ENCODE measurements around the gene PLPPR4.

PLPPR4 gene

GRCh38 chr1:99292886-99293285 lies 28.6 kb downstream of the PLPPR4 start:
- no peaks in the 10 kb centered on the region for H3K9me3 ChIP-seq
- H3K4me3 ChIP-seq (ENCODE audit: low read depth, low read length): no peak overlapping the region
- H3K4me1 ChIP-seq: no peaks in the 10 kb centered on the region
- 0 out of 2 replicates have a peak, but pooled peaks cover 3% of the 10 kb centered on the region for H3K36me3 ChIP-seq
- DNase-seq: no peak
- H3K27me3 ChIP-seq: no peaks in the 10 kb centered on the region
- TF ChIP-seq CTCF (IDR thresholded peaks at IDR 0.05; ENCODE audit: low read depth, low read length): no peak

- Histone ChIP-seq H3K4me3 (ENCODE audit: low read depth, low read length) (no peak overlapping the region), H3K36me3 (no peaks in the 10 kb centered on the region), H3K27me3 (no peaks in the 10 kb centered on the region), H3K4me1 (no peaks in the 10 kb centered on the region), H3K9me3 (no peaks in the 10 kb centered on the region)
- TF ChIP-seq CTCF (IDR thresholded peaks at IDR 0.05; ENCODE audit: low read depth, low read length): no peak
- no peak for DNase-seq
These were observed 33.6 kb downstream of the PLPPR4 start for GRCh38 chr1:99297923-99298322.

- DNase-seq: no peak
- H3K36me3 ChIP-seq: no peaks in the 10 kb centered on the region
- H3K27me3 ChIP-seq: no peaks in the 10 kb centered on the region
- no peaks in the 10 kb centered on the region for H3K9me3 ChIP-seq
- no peak overlapping the region for H3K4me3 ChIP-seq (ENCODE audit: low read depth, low read length)
- TF ChIP-seq CTCF (IDR thresholded peaks at IDR 0.05; ENCODE audit: low read depth, low read length): no peak
- H3K4me1 ChIP-seq: no peaks in the 10 kb centered on the region
These were observed 40.5 kb downstream of the PLPPR4 start for GRCh38 chr1:99304725-99305282.

- no peak overlapping the region for H3K4me3 ChIP-seq (ENCODE audit: low read depth, low read length)
- H3K4me1 ChIP-seq: no peaks in the 10 kb centered on the region
- no peaks in the 10 kb centered on the region for H3K36me3 ChIP-seq
- TF ChIP-seq CTCF (IDR thresholded peaks at IDR 0.05; ENCODE audit: low read depth, low read length): no peak
- no peak for DNase-seq
- no peaks in the 10 kb centered on the region for H3K9me3 ChIP-seq
- no peaks in the 10 kb centered on the region for H3K27me3 ChIP-seq
These were observed 41.3 kb downstream of the PLPPR4 start for GRCh38 chr1:99305626-99306025.

- no peak for TF ChIP-seq CTCF (IDR thresholded peaks at IDR 0.05; ENCODE audit: low read depth, low read length)
- no peak for DNase-seq
- H3K27me3 ChIP-seq: no peaks in the 10 kb centered on the region
- no peak overlapping the region for H3K4me3 ChIP-seq (ENCODE audit: low read depth, low read length)
- H3K9me3 ChIP-seq: no peaks in the 10 kb centered on the region
- no peaks in the 10 kb centered on the region for H3K36me3 ChIP-seq
- H3K4me1 ChIP-seq: no peaks in the 10 kb centered on the region; the same call in 1 of the 2 replicates
These were observed 41.8 kb downstream of the PLPPR4 start for GRCh38 chr1:99306056-99306455.

- no peaks in the 10 kb centered on the region for H3K27me3 ChIP-seq
- no peak for TF ChIP-seq CTCF (IDR thresholded peaks at IDR 0.05; ENCODE audit: low read depth, low read length)
- H3K4me3 ChIP-seq (ENCODE audit: low read depth, low read length): no peak overlapping the region
- no peaks in the 10 kb centered on the region for H3K9me3 ChIP-seq
- no peak for DNase-seq
- H3K36me3 ChIP-seq: no peaks in the 10 kb centered on the region
- no peaks in the 10 kb centered on the region; the same call in 1 of the 2 replicates for H3K4me1 ChIP-seq
These were observed 42.4 kb downstream of the PLPPR4 start for GRCh38 chr1:99306644-99307043.
